Activated B cell treated with CpG ODN at 0.5 μM for 24 hours (primary cell): ENCODE data around the gene COPB2. TPM values are rescaled to one million over a fixed set of nuclear protein-coding genes. Genes with fewer than 3 reads are reported as not detected.

ENCODE experiments used
- ATAC-seq: fragments of 200-7000 bp; cut with Tn5 transposase; one replicate; pipeline ENCODE4 v1.10.0; 2021; ENCODE audit warnings: low read depth, mild to moderate bottlenecking, moderate library complexity
- CTCF ChIA-PET: fragments of 350-600 bp; sonication (Branson Sonifier 250); formaldehyde crosslinking; loops from one replicate; lab custom pipeline; 2021; ENCODE audit warnings: antibody characterized with exemption; lab: Charles Lee
- POLR2A ChIA-PET: fragments of 350-600 bp; sonication (Branson Sonifier 250); formaldehyde crosslinking; loops from one replicate; lab custom pipeline; 2021; ENCODE audit warnings: antibody characterized with exemption; lab: Charles Lee
- DNase-seq: peaks from one replicate; pipeline ENCODE4 v3.0.0; 2022
- H3K27ac Mint-ChIP-seq: one replicate; pipeline ENCODE4 v1.8.0; 2020; ENCODE audit warnings: mixed read lengths
- H3K27me3 Mint-ChIP-seq: one replicate; pipeline ENCODE4 v1.8.0; 2021; ENCODE audit warnings: mixed read lengths
- H3K36me3 Mint-ChIP-seq: one replicate; pipeline ENCODE4 v1.8.0; 2021; ENCODE audit warnings: low read depth, mixed read lengths
- H3K4me1 Mint-ChIP-seq: one replicate; pipeline ENCODE4 v1.8.0; 2021; ENCODE audit warnings: mixed read lengths
- H3K4me3 Mint-ChIP-seq: one replicate; pipeline ENCODE4 v1.8.0; 2020; ENCODE audit warnings: mild to moderate bottlenecking, mixed read lengths
- H3K9me3 Mint-ChIP-seq: one replicate; pipeline ENCODE4 v1.8.0; 2020; ENCODE audit warnings: mixed read lengths
- intact Hi-C: fragments of 100-400 bp; cut with micrococcal nuclease; formaldehyde crosslinking; loops from one replicate; pipeline ENCODE4 v1.15.1; 2024
- total RNA-seq: library from RNA; stranded (reverse); gene quantifications from 2 replicates; pipeline ENCODE4 v1.2.3, GENCODE V29; 2022
- TF ChIP-seq, protein P1 (sequence below): fragments of 200-600 bp; IDR thresholded peaks from one replicate; pipeline ENCODE4 v1.8.0; 2022; ENCODE audit warnings: antibody characterized with exemption, mild to moderate bottlenecking

COPB2 gene
- total RNA-seq, 1 donor from 2014 or later = 91.4 TPM

DNA sequence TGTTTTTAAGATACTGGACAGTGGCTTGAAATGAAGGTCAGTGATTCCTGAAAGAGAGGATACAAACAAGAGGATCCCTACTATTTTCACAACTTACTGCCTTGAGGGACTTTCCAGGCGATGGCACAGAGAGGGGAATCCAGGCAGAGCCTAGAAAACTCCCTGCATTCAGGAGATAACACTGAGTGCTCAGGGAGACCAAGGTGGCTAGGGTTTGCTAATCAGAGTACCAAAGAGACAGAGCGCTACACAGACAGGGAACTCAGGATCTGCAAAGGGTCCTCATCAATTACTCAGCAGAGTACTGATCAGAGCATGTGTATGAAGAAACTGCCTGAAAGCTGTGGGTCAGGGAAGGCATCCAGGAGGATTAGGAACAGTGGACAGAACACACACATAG is 57.4 kb downstream of the COPB2 start:
- H3K27ac Mint-ChIP-seq = no peak overlapping the region
- no peak for ATAC-seq
- POLR2A ChIA-PET = no interaction called here
- H3K4me1 Mint-ChIP-seq = peaks cover 9% of the 10 kb centered on the region
- intact Hi-C loops = no loop called here
- peaks cover 26% of the 10 kb centered on the region for H3K27me3 Mint-ChIP-seq
- CTCF ChIA-PET = interaction anchor here (1.2 kb wide), 1 partner anchor 9 kb away, joined by 3 read pairs; no protein-coding TSS in a partner anchor
- no peak for DNase-seq
- no peak overlapping the region for H3K4me3 Mint-ChIP-seq
- no peaks in the 10 kb centered on the region for H3K9me3 Mint-ChIP-seq
- H3K36me3 Mint-ChIP-seq = no peaks in the 10 kb centered on the region
- TF ChIP-seq, protein P1, sequence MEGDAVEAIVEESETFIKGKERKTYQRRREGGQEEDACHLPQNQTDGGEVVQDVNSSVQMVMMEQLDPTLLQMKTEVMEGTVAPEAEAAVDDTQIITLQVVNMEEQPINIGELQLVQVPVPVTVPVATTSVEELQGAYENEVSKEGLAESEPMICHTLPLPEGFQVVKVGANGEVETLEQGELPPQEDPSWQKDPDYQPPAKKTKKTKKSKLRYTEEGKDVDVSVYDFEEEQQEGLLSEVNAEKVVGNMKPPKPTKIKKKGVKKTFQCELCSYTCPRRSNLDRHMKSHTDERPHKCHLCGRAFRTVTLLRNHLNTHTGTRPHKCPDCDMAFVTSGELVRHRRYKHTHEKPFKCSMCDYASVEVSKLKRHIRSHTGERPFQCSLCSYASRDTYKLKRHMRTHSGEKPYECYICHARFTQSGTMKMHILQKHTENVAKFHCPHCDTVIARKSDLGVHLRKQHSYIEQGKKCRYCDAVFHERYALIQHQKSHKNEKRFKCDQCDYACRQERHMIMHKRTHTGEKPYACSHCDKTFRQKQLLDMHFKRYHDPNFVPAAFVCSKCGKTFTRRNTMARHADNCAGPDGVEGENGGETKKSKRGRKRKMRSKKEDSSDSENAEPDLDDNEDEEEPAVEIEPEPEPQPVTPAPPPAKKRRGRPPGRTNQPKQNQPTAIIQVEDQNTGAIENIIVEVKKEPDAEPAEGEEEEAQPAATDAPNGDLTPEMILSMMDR = no peak

DNA sequence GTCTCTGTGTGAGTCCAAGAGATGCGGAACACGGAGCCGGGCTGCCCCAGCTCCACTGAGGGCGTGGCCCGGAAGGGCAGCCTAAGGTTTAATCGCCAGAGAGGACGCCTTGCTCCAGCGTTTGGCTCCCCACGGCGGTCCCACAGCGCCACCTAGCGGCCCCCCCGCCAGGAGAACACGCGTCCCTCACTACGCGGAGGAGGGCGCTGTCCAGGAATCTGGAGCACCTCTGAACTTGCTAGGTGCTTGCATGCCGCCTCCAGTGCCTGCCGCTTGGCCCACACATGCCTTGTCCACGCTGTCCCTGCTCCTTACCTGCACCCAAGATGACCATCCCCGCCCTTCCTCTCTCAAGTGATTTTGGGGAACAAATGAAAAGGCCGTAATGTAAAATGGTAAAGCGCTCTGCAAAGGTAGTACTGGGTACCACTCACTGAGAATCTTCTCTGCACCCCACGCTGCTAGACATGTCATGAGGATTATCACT is 60.0 kb downstream of the COPB2 start:
- H3K4me3 Mint-ChIP-seq = peak overlapping the region; percentile 69
- peaks cover 9% of the 10 kb centered on the region for H3K4me1 Mint-ChIP-seq
- no peak overlapping the region for H3K27ac Mint-ChIP-seq
- POLR2A ChIA-PET = no interaction called here
- TF ChIP-seq, protein P1 = peak; percentile 42
- H3K9me3 Mint-ChIP-seq = no peaks in the 10 kb centered on the region
- CTCF ChIA-PET = interaction anchor here (0.7 to 1.8 kb wide), 6 partner anchors 8 to 912 kb away, joined by 3 to 9 read pairs (median 4); partner anchors contain the start of gene CEP70
- no peaks in the 10 kb centered on the region for H3K36me3 Mint-ChIP-seq
- intact Hi-C loops = loop anchor here (1.0 kb wide), 3 partner anchors 217 to 735 kb away; partner anchors contain the start of gene CEP70
- H3K27me3 Mint-ChIP-seq = peaks cover 26% of the 10 kb centered on the region
- DNase-seq (peak; percentile 71), ATAC-seq (peak; percentile 93)

DNA sequence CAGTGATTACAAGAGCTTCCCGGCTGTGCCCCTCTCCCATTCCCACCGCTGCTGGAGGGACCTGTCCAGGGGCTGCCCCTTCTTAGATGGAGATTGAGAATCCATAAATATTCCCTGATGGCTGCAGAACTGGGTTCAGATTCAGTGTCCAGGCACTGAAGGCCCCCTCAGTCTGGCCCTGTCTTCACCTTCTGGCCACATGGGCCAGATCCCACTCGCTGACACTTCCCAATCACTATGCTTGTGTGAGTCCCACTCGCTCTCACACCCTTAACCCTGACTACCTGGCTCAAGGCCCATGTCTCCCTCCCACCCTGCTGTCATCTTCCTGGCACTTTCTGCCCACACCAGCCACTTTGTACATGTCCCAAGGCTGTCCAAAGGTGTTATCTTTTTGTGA is 61.1 kb downstream of the COPB2 start:
- Mint-ChIP-seq H3K9me3 (no peaks in the 10 kb centered on the region), H3K36me3 (no peaks in the 10 kb centered on the region), H3K4me1 (peaks cover 9% of the 10 kb centered on the region), H3K27ac (no peak overlapping the region), H3K4me3 (no peak overlapping the region), H3K27me3 (peaks cover 24% of the 10 kb centered on the region)
- ATAC-seq (no peak), DNase-seq (no peak)
- ChIA-PET POLR2A (no interaction called here), CTCF (interaction anchor here (1.1 to 1.8 kb wide), 2 partner anchors 392 to 911 kb away, joined by 3 to 9 read pairs; no protein-coding TSS in a partner anchor)
- TF ChIP-seq, protein P1 = no peak
- intact Hi-C loops = no loop called here

DNA sequence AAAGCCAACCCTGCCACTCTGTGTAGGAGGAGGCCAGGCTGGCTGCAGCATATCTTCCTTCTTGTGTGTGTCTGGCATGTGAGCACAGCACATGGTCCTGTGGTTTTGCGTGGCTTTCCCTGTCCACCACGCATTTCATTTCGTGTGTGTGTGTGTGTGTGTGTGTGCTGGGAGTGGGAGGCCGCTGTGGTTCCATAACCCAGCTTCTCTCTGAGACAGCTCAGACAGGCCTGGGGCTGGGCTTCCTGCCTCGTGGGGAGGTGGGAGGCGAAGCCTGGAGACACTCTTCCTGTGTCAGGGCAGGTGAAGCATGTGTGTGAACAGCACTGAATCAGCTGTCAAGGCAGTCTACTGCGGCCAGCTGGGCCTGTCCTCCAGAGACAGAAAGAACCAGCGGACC is 61.6 kb downstream of the COPB2 start:
- ChIA-PET POLR2A (no interaction called here), CTCF (no interaction called here)
- ATAC-seq = no peak
- H3K9me3 Mint-ChIP-seq = no peaks in the 10 kb centered on the region
- TF ChIP-seq, protein P1 = no peak
- peaks cover 22% of the 10 kb centered on the region for H3K27me3 Mint-ChIP-seq
- no peak overlapping the region for H3K4me3 Mint-ChIP-seq
- DNase-seq = no peak
- no peaks in the 10 kb centered on the region for H3K36me3 Mint-ChIP-seq
- intact Hi-C loops = no loop called here
- no peak overlapping the region for H3K27ac Mint-ChIP-seq
- peaks cover 9% of the 10 kb centered on the region for H3K4me1 Mint-ChIP-seq

DNA sequence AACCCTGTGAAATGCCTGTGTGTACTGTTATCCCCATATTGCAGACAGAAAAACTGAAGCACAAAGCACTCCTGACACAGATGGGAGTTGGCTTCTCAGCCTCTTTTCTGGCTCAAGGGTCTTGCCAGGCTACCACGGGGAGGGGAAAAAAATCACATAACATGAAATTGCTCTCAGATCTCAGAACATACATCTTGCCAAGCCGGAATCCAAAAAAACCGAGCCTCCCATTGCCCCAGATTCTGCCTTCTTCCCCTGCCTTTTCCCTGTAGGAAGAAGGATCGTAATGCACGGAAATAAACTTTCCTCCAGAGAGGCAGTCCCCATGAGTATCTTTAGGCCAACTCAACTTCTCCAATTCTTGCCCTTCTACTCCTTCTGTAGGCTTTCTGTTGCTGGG is 62.2 kb downstream of the COPB2 start:
- H3K4me3 Mint-ChIP-seq = no peak overlapping the region
- CTCF ChIA-PET = no interaction called here
- H3K27ac Mint-ChIP-seq = no peak overlapping the region
- peaks cover 17% of the 10 kb centered on the region for H3K27me3 Mint-ChIP-seq
- DNase-seq = no peak
- TF ChIP-seq, protein P1 = no peak
- no peak for ATAC-seq
- no peaks in the 10 kb centered on the region for H3K9me3 Mint-ChIP-seq
- peaks cover 9% of the 10 kb centered on the region for H3K4me1 Mint-ChIP-seq
- no peaks in the 10 kb centered on the region for H3K36me3 Mint-ChIP-seq
- intact Hi-C loops = no loop called here
- POLR2A ChIA-PET = no interaction called here
